Activated T-cell treated with anti-CD3 and anti-CD28 coated beads for 4 hours (primary cell): ENCODE data around the gene C2orf72.

Source experiments
- DNase-seq: peaks from one replicate; pipeline ENCODE4 v3.0.0-alpha.2; 2020

Gene C2orf72

DNA sequence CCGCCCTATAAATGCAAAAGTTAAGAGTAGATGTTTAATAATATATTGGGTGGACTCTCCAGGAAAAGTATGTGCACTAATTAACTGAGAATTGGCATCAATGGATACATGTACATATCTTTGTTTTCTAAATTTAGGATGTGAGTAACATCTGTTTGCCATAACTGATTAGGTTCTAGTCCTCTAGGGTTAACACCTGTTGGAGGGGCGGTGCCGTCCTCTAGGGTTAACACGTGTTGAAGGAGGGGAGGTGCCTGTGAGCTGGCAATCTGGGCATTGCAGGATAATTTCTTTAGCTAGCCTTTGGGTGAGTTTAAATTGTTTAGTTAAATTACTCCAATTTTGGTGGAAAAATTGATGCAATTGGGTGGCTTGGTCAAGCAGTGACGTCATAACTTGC lies 56.6 kb downstream of the C2orf72 start:
- no peak for DNase-seq

DNA sequence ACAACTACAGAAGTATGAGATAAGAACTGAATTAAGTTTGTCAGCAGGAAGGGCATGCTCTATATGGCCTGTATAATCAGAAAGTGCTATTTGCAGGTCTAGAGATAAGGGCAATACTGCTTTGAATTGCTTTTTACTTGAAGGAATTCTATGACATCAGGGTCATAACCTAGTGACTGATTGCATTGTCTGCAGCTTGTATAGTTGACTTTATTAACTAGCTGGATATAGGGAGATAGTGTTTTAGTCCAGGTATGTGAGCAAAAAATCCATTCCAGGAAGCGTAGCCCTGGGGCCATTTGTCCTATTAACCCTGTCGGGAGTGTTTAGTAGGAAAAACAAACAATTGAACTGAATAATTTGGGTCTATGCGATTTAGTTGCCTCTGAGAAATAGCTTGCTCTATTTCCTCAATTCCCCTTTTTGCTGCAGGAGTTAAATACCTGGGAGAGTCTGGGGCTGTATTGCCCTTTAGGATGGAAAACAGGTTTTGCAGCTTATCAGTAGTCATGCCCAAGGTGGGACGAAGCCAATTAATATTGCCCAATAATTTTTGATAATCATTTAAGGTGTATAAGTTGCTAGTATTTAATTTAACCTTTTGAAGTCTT lies 57.5 kb downstream of the C2orf72 start:
- DNase-seq, result no peak
